ENCODE results near the gene CDYL.

DNA sequence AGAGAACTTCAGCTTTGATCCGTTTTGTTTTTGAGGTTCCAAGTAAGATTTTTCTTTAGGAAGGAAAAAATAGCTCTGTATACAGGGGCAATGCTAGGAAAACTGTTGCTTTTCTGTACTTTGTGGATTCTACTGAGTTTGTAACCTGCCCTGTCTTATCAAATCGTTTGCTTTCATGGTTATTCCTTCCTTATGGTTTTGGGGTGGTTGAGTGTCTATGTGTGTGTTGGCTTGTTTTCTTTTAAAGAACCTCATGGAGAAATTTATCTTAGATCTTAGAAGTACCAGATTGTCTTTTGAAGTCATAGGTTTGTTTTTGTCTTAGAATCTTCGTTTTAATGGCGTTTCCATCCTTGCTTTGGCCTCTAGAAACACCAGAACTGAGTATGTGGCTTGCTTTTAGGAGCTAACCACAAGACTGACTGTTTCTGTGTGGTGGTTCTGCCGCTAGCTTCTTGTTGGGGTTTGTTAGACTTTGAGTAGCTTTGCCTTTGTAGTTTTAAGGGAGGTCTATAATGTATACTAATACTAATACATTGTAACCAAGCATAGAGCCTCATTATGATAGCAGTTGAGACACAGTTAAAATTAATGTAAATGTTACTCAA is 140.9 kb downstream of the CDYL start:
- TF ChIP-seq CTCF (IDR thresholded peaks at IDR 0.05; ENCODE audit: low read depth, low read length, poor library complexity, severe bottlenecking) (no peak), EZH2phosphoT487 (IDR thresholded peaks at IDR 0.05; ENCODE audit: borderline replicate concordance, low read length) (no peak)

Measured in DOHH2 (cell line).